BLaER1 (cell line): Measurements from ENCODE around the gene SCGB1D4.
"Not testable (repeated sequence)": the region's sequence is repeated elsewhere in the genome, so short reads cannot be mapped to it uniquely, and the experiment has no call there.

Experiments used
- H3K27ac ChIP-seq: shearing (Covaris generic); formaldehyde crosslinking; 2 replicates; pipeline ENCODE4 v1.8.1; 2022
- H3K27me3 ChIP-seq: shearing (Covaris generic); formaldehyde crosslinking; 2 replicates; pipeline ENCODE4 v1.8.1; 2022
- H3K36me3 ChIP-seq: shearing (Covaris generic); formaldehyde crosslinking; 2 replicates; pipeline ENCODE4 v1.8.1; 2022
- H3K4me1 ChIP-seq: shearing (Covaris generic); formaldehyde crosslinking; 2 replicates; pipeline ENCODE4 v1.8.1; 2022
- H3K4me2 ChIP-seq: shearing (Covaris generic); formaldehyde crosslinking; 2 replicates; pipeline ENCODE4 v1.8.1; 2022
- H3K4me3 ChIP-seq: shearing (Covaris generic); formaldehyde crosslinking; 2 replicates; pipeline ENCODE4 v1.8.1; 2022
- H3K9ac ChIP-seq: shearing (Covaris generic); formaldehyde crosslinking; 2 replicates; pipeline ENCODE4 v1.8.1; 2022
- H3K9me3 ChIP-seq: shearing (Covaris generic); formaldehyde crosslinking; 2 replicates; pipeline ENCODE4 v1.8.1; 2022
- H4K20me1 ChIP-seq: shearing (Covaris generic); formaldehyde crosslinking; 2 replicates; pipeline ENCODE4 v1.8.1; 2022
- Cebpa-rat ChIP-seq: shearing (Covaris generic); IDR thresholded peaks from 2 replicates; pipeline ENCODE4 v1.8.1; 2022

SCGB1D4 gene

GRCh38 chr11:62298975-62299374, at the start of gene SCGB1D4:
TSS of gene SCGB1D4 (minus strand) at chr11:62299075. CDS start at chr11:62299010, 65 bp downstream.
- no peaks in the 10 kb centered on the region for H3K27me3 ChIP-seq
- no peak for TF ChIP-seq Cebpa-rat

GRCh38 chr11:62345861-62346260, 47.0 kb upstream of the SCGB1D4 start:
- Histone ChIP-seq H3K27me3 (no peaks in the 10 kb centered on the region), H3K9ac (no peak overlapping the region), H3K27ac (no peak overlapping the region), H3K4me2 (no peak overlapping the region), H3K4me1 (peaks cover 24% of the 10 kb centered on the region), H3K9me3 (0 out of 2 replicates have a peak, but pooled peaks cover 5% of the 10 kb centered on the region), H3K4me3 (no peak overlapping the region), H3K36me3 (no peaks in the 10 kb centered on the region), H4K20me1 (no peaks in the 10 kb centered on the region)
- TF ChIP-seq Cebpa-rat, result no peak

More at GRCh38 chr11:62298975-62299374, at the start of gene SCGB1D4:
- Histone ChIP-seq H3K36me3 (no peaks in the 10 kb centered on the region), H3K4me3 (no peak within 1 kb of the TSS), H3K9me3 (no peaks in the 10 kb centered on the region), H4K20me1 (no peaks in the 10 kb centered on the region), H3K9ac (no peak within 1 kb of the TSS), H3K4me1 (no peaks in the 10 kb centered on the region), H3K4me2 (no peak within 1 kb of the TSS), H3K27ac (no peak within 1 kb of the TSS)

- Histone ChIP-seq H3K36me3 (no peaks in the 10 kb centered on the region), H3K4me1 (peaks cover 34% of the 10 kb centered on the region), H3K27ac (no peak overlapping the region), H3K9me3 (no peaks in the 10 kb centered on the region), H3K27me3 (peaks cover 8% of the 10 kb centered on the region), H3K4me2 (no peak overlapping the region), H4K20me1 (no peaks in the 10 kb centered on the region), H3K9ac (no peak overlapping the region), H3K4me3 (no peak overlapping the region)
- TF ChIP-seq Cebpa-rat, result no peak
These were observed 45.3 kb upstream of the SCGB1D4 start for GRCh38 chr11:62344210-62344609.

- H4K20me1 ChIP-seq, H3K9me3 ChIP-seq, H3K27ac ChIP-seq, H3K36me3 ChIP-seq, H3K9ac ChIP-seq, H3K4me2 ChIP-seq, H3K4me3 ChIP-seq: not testable (repeated sequence)
- Histone ChIP-seq H3K4me1 (peaks cover 29% of the 10 kb centered on the region), H3K27me3 (peaks cover 13% of the 10 kb centered on the region)
These were observed 44.8 kb upstream of the SCGB1D4 start for GRCh38 chr11:62343646-62344190.

GRCh38 chr11:62341588-62341987, 42.7 kb upstream of the SCGB1D4 start:
- H3K27me3 ChIP-seq, result peaks cover 34% of the 10 kb centered on the region
- H3K4me1 ChIP-seq, result peaks cover 36% of the 10 kb centered on the region
- no peak overlapping the region for H3K27ac ChIP-seq
- TF ChIP-seq Cebpa-rat, result no peak
- no peak overlapping the region for H3K4me3 ChIP-seq
- H3K4me2 ChIP-seq, result peak overlapping the region; percentile 44
- 0 out of 2 replicates have a peak, but pooled peaks cover 6% of the 10 kb centered on the region for H4K20me1 ChIP-seq
- peaks cover 11% of the 10 kb centered on the region for H3K9me3 ChIP-seq
- H3K36me3 ChIP-seq, result no peaks in the 10 kb centered on the region
- H3K9ac ChIP-seq, result no peak overlapping the region

GRCh38 chr11:62340269-62340901, 41.5 kb upstream of the SCGB1D4 start:
- H3K27ac ChIP-seq, result no peak overlapping the region
- no peak overlapping the region for H3K4me3 ChIP-seq
- peaks cover 19% of the 10 kb centered on the region for H3K9me3 ChIP-seq
- peaks cover 36% of the 10 kb centered on the region for H3K4me1 ChIP-seq
- no peak overlapping the region for H3K9ac ChIP-seq
- H3K27me3 ChIP-seq, result peaks cover 46% of the 10 kb centered on the region
- 0 out of 2 replicates have a peak, but pooled peaks cover 6% of the 10 kb centered on the region for H4K20me1 ChIP-seq
- peak overlapping the region; percentile 41 for H3K4me2 ChIP-seq
- H3K36me3 ChIP-seq, result no peaks in the 10 kb centered on the region
- no peak for TF ChIP-seq Cebpa-rat

- H3K27ac ChIP-seq, result no peak overlapping the region
- peak overlapping the region; percentile 71 for H3K4me3 ChIP-seq
- H3K36me3 ChIP-seq, result no peaks in the 10 kb centered on the region
- H3K27me3 ChIP-seq, result peaks cover 60% of the 10 kb centered on the region
- peak overlapping the region; percentile 79 for H3K4me2 ChIP-seq
- H3K9ac ChIP-seq, result no peak overlapping the region
- H3K9me3 ChIP-seq, result peaks cover 19% of the 10 kb centered on the region
- TF ChIP-seq Cebpa-rat, result no peak
- H4K20me1 ChIP-seq, result 0 out of 2 replicates have a peak, but pooled peaks cover 6% of the 10 kb centered on the region
- H3K4me1 ChIP-seq, result peaks cover 36% of the 10 kb centered on the region
These were observed 39.3 kb upstream of the SCGB1D4 start for GRCh38 chr11:62338218-62338617.

GRCh38 chr11:62337303-62338181, 38.7 kb upstream of the SCGB1D4 start, which contains the start of gene ASRGL1:
TSS of gene ASRGL1 (plus strand) at chr11:62337448. CDS start at chr11:62337978, 530 bp downstream.
- peaks cover 60% of the 10 kb centered on the region for H3K27me3 ChIP-seq
- no peak within 1 kb of the TSS for H3K27ac ChIP-seq
- peak within 1 kb of the TSS; percentile 79 for H3K4me2 ChIP-seq
- H3K4me3 ChIP-seq, result peak within 1 kb of the TSS; percentile 71
- peaks cover 19% of the 10 kb centered on the region for H3K9me3 ChIP-seq
- 0 out of 2 replicates have a peak, but pooled peaks cover 6% of the 10 kb centered on the region for H4K20me1 ChIP-seq
- peak within 1 kb of the TSS; percentile 55; the same call in 1 of the 2 replicates for H3K9ac ChIP-seq
- TF ChIP-seq Cebpa-rat, result no peak
- H3K4me1 ChIP-seq, result peaks cover 36% of the 10 kb centered on the region
- no peaks in the 10 kb centered on the region for H3K36me3 ChIP-seq

- H3K4me3 ChIP-seq, result peak overlapping the region; percentile 71
- H3K36me3 ChIP-seq, H3K27ac ChIP-seq, H4K20me1 ChIP-seq: not testable (repeated sequence)
- peak overlapping the region; percentile 55; the same call in 1 of the 2 replicates for H3K9ac ChIP-seq
- H3K4me2 ChIP-seq, result peak overlapping the region; percentile 79
- peaks cover 19% of the 10 kb centered on the region for H3K9me3 ChIP-seq
- H3K4me1 ChIP-seq, result peaks cover 29% of the 10 kb centered on the region
- peaks cover 60% of the 10 kb centered on the region for H3K27me3 ChIP-seq
These were observed 38.1 kb upstream of the SCGB1D4 start for GRCh38 chr11:62336949-62337302.
